K562 (cell line): ENCODE measurements around the gene KHSRP. TPM values are rescaled to one million over a fixed set of nuclear protein-coding genes. Genes with fewer than 3 reads are reported as not detected.

ENCODE experiments used
- ATAC-seq: fragments of 200-7000 bp; cut with Tn5 transposase; 3 replicates; pipeline ENCODE4 v1.9.1; 2020; ENCODE audit warnings: moderate library complexity
- BruUV-seq: library from RNA; stranded (reverse); fragments of 400-500 nt; replicated peaks from 2 replicates; lab custom pipeline; 2021; lab: Mats Ljungman, UMichigan
- CTCF ChIA-PET: fragments of 300-600 bp; formaldehyde crosslinking; extraction: SDS; loops from one replicate; lab custom pipeline; 2021; ENCODE audit warnings: low intra/inter-chr PET ratio; lab: Yijun Ruan, JAX
- POLR2A ChIA-PET: fragments of 300-600, 350-650 bp; sonication (Branson Sonifier 250); formaldehyde crosslinking; extraction: SDS; loops from one replicate; lab custom pipeline; 2021; ENCODE audit warnings: antibody characterized with exemption, inconsistent platforms; lab: Yijun Ruan, JAX
- DNase-seq, 4 experiments: peaks; one replicate each; pipeline versions ENCODE4 v3.0.0 to v3.0.0-alpha.2; 2011 to 2018; ENCODE audit warnings: low spot score in 3 of 4, mixed read lengths in 3 of 4; ENCODE audit errors: extremely low read depth in 1 of 4
- FAIRE-seq: peaks from 2 replicates; lab custom pipeline; 2011; peaks lifted over from hg19 to GRCh38; lab: Jason Lieb, UNC
- H2AFZ ChIP-seq: 2 replicates; pipeline ENCODE4 v1.6.0; 2011; ENCODE audit warnings: low read depth, low read length, control low read depth, inconsistent platforms
- H3K27ac ChIP-seq: fragments of 200-600 bp; 3 replicates; pipeline ENCODE4 v1.8.0; 2011; ENCODE audit warnings: low read depth, mild to moderate bottlenecking, control low read depth, inconsistent platforms, low read length, moderate library complexity, mixed read lengths; ENCODE audit errors: extremely low read depth
- H3K27me3 ChIP-seq, 2 experiments: fragments of 300-600 bp in 1 of 2; 2 replicates in 1 of 2; 3 replicates in 1 of 2; pipeline versions ENCODE4 v1.6.0 to v1.8.0; 2011; ENCODE audit warnings: inconsistent platforms in 2 of 2, low read length in 2 of 2, mild to moderate bottlenecking in 1 of 2, mixed read lengths in 1 of 2, moderate library complexity in 1 of 2; ENCODE audit not compliant: control insufficient read depth in 2 of 2, insufficient read depth in 2 of 2
- H3K36me3 ChIP-seq: fragments of 300-600 bp; 3 replicates; pipeline ENCODE4 v1.8.0; 2011; ENCODE audit warnings: mild to moderate bottlenecking, low read length, inconsistent platforms; ENCODE audit not compliant: control insufficient read depth, insufficient read depth
- H3K4me1 ChIP-seq, 2 experiments: fragments of 200-600 bp in 1 of 2; replicated peaks in 1 of 2; 2 replicates in 1 of 2; 3 replicates in 1 of 2; pipeline versions ENCODE4 v1.5.1 to v1.8.0; 2011; ENCODE audit warnings: inconsistent platforms in 2 of 2, low read length in 2 of 2, mild to moderate bottlenecking in 1 of 2, mixed read lengths in 1 of 2, moderate library complexity in 1 of 2; ENCODE audit not compliant: control insufficient read depth in 2 of 2, insufficient read depth in 2 of 2
- H3K4me2 ChIP-seq: 2 replicates; pipeline ENCODE4 v1.6.1; 2011; ENCODE audit warnings: low read length, control low read depth, inconsistent platforms, mixed read lengths; ENCODE audit not compliant: insufficient read depth
- H3K4me3 ChIP-seq: fragments of 200-600 bp; sonication (generic), shearing (Covaris generic); 2 replicates; pipeline ENCODE4 v1.5.1; 2016; ENCODE audit warnings: control low read depth, inconsistent platforms
- H3K79me2 ChIP-seq: fragments of 200-600 bp; 3 replicates; pipeline ENCODE4 v1.8.0; 2011; ENCODE audit warnings: low read length, inconsistent platforms; ENCODE audit not compliant: control insufficient read depth, insufficient read depth
- H3K9ac ChIP-seq, 2 experiments: 2 replicates each; pipeline versions ENCODE4 v1.6.0 to v1.6.1; 2011; ENCODE audit warnings: low read depth in 2 of 2, low read length in 2 of 2, control low read depth in 1 of 2, inconsistent platforms in 1 of 2, mild to moderate bottlenecking in 1 of 2, mixed read lengths in 1 of 2; ENCODE audit not compliant: insufficient read depth in 1 of 2
- H3K9me1 ChIP-seq: one replicate; pipeline ENCODE4 v1.6.0; 2011; ENCODE audit warnings: inconsistent platforms, mild to moderate bottlenecking, low read length, moderate library complexity; ENCODE audit not compliant: control insufficient read depth, insufficient read depth
- H3K9me3 ChIP-seq: replicated peaks from 2 replicates; pipeline ENCODE4 v1.5.1; 2011; ENCODE audit warnings: low read depth, low read length, inconsistent platforms; ENCODE audit not compliant: control insufficient read depth, insufficient read depth
- H4K20me1 ChIP-seq: replicated peaks from 2 replicates; pipeline ENCODE4 v1.6.1; 2011; ENCODE audit warnings: low read length, inconsistent platforms, mixed read lengths; ENCODE audit not compliant: control insufficient read depth, insufficient read depth
- ARHGAP35 ChIP-seq: fragments of 450-650 bp; IDR thresholded peaks from 2 replicates; pipeline ENCODE4 v1.6.1; 2018; ENCODE audit not compliant: partially characterized antibody
- DACH1 ChIP-seq: fragments of 450-650 bp; IDR thresholded peaks from 2 replicates; pipeline ENCODE4 v1.6.1; 2018; ENCODE audit not compliant: partially characterized antibody
- EZH2 ChIP-seq: IDR thresholded peaks from 2 replicates; pipeline ENCODE4 v1.6.1; 2012; ENCODE audit warnings: low read depth, mild to moderate bottlenecking, inconsistent platforms, low read length, borderline replicate concordance
- FIP1L1 ChIP-seq: fragments of 200-400 bp; formaldehyde crosslinking; IDR thresholded peaks from 2 replicates; pipeline ENCODE4 v1.6.1; 2018; ENCODE audit warnings: mild to moderate bottlenecking, low read depth, low read length; ENCODE audit not compliant: poor library complexity, severe bottlenecking
- NR3C1 ChIP-seq: sonication (generic); formaldehyde crosslinking; IDR thresholded peaks from 2 replicates; pipeline ENCODE4 v1.8.1; 2022; ENCODE audit warnings: missing genetic modification reagents
- OTX1 ChIP-seq: fragments of 450-650 bp; formaldehyde crosslinking; IDR thresholded peaks from 2 replicates; pipeline ENCODE4 v1.4.0; 2022; ENCODE audit warnings: mild to moderate bottlenecking
- TFAP4 ChIP-seq: sonication (generic); formaldehyde crosslinking; IDR thresholded peaks from 2 replicates; pipeline ENCODE4 v1.8.0; 2022; ENCODE audit warnings: missing genetic modification reagents, mild to moderate bottlenecking, moderate library complexity, borderline replicate concordance
- TRIM24 ChIP-seq, 2 experiments: fragments of 450-650 bp; IDR thresholded peaks; 2 replicates each; pipeline ENCODE4 v1.6.1; 2016
- VEZF1 ChIP-seq: fragments of 200-800 bp; sonication (Bioruptor generic); IDR thresholded peaks from 2 replicates; pipeline ENCODE4 v1.6.1; 2017; ENCODE audit warnings: missing genetic modification characterization, missing compliant biosample characterization
- ZBTB5 ChIP-seq: fragments of 450-650 bp; IDR thresholded peaks from 2 replicates; pipeline ENCODE4 v1.6.1; 2017; ENCODE audit warnings: antibody characterized with exemption
- ZNF668 ChIP-seq: fragments of 250-450 bp; sonication (Bioruptor Pico); IDR thresholded peaks from 2 replicates; pipeline ENCODE4 v1.8.0; 2022; ENCODE audit warnings: mild to moderate bottlenecking, inconsistent platforms
- ZNF695 ChIP-seq: fragments of 450-650 bp; formaldehyde crosslinking; IDR thresholded peaks from 2 replicates; pipeline ENCODE4 v1.4.0; 2020; ENCODE audit warnings: mild to moderate bottlenecking, moderate library complexity
- WGBS: fragments of 100-300 bp; shearing (Covaris generic); methylation state at CpG from one replicate; pipeline ENCODE4 v1.1.6; 2016; ENCODE audit warnings: low coverage, mixed read lengths; ENCODE audit not compliant: insufficient coverage; ENCODE audit errors: missing lambda C conversion rate; 5-methylcytosine and 5-hydroxymethylcytosine counted together
- in situ Hi-C: fragments of 300-500 bp; cut with MboI; formaldehyde crosslinking; loops from 4 replicates; pipeline ENCODE4 v1.15.0; 2018; ENCODE audit warnings: inconsistent platforms, mixed read lengths
- intact Hi-C: fragments of 100-400 bp; cut with micrococcal nuclease; formaldehyde crosslinking; loops from 2 replicates; pipeline ENCODE4 v1.14.2; 2022
- polyA plus RNA-seq, 8 experiments: library from polyadenylated mRNA; depleted of rRNA in 4 of 8; stranded (reverse) in 5 of 8; unstranded in 3 of 8; fragments of >200 nt; fragmentation: Nextera tagmentation in 2 of 8; fragmentation: Illumina TruSeq in 1 of 8; extraction: Ambion mirVana in 2 of 8; extraction: Trizol in 1 of 8; gene quantifications; 2 replicates each; pipeline versions ENCODE4 v1.2.1 to v1.2.3, GENCODE V29; 2011 to 2014; ENCODE audit warnings: inconsistent platforms in 1 of 8, missing spikeins in 1 of 8
- total RNA-seq, 7 experiments: library from RNA; depleted of rRNA in 6 of 7; stranded (reverse); fragments of >200 nt in 6 of 7; fragmentation: Illumina TruSeq in 2 of 7; extraction: Trizol in 2 of 7; gene quantifications; 2 replicates each; pipeline versions ENCODE4 v1.2.1 to v1.2.3, GENCODE V29; 2011 to 2021; ENCODE audit warnings: low replicate concordance in 1 of 7
- TF ChIP-seq, protein P1 (sequence below): sonication (generic); formaldehyde crosslinking; IDR thresholded peaks from 2 replicates; pipeline ENCODE4 v1.8.0; 2022; ENCODE audit warnings: missing genetic modification reagents, mild to moderate bottlenecking, borderline replicate concordance
- TF ChIP-seq, protein P2 (sequence below), 2 experiments: fragments of 250-450 bp in 1 of 2; fragments of 450-650 bp in 1 of 2; sonication (Bioruptor Pico) in 1 of 2; IDR thresholded peaks; 2 replicates each; pipeline versions ENCODE4 v1.6.1 to v1.8.0; 2016 to 2021; ENCODE audit warnings: mild to moderate bottlenecking in 2 of 2, moderate library complexity in 2 of 2, missing compliant biosample characterization in 1 of 2, missing genetic modification characterization in 1 of 2

The KHSRP gene
- total and polyA plus RNA-seq, 9 of the 15 experiments (the other 6 are each of a cell fraction or from before 2014, with no cell fraction given), result 4.2 to 564 (median 139) TPM

- Histone ChIP-seq H3K4me3 (no peak overlapping the region), H3K79me2 (no peaks in the 10 kb centered on the region), H3K9ac (peak overlapping the region in 1 of 2 experiments; percentile 43; a peak in 1 of 4 replicates), H2AFZ (no peak overlapping the region), H4K20me1 (peaks cover 5% of the 10 kb centered on the region; the same call in 1 of the 2 replicates), H3K9me3 (no peaks in the 10 kb centered on the region), H3K4me2 (no peak overlapping the region), H3K9me1 (no peaks in the 10 kb centered on the region), H3K27me3 (no peaks in the 10 kb centered on the region), H3K27ac (no peak overlapping the region), H3K36me3 (peaks cover 42% of the 10 kb centered on the region; the same call in 1 of the 3 replicates), H3K4me1 (peaks cover 0 to 39% of the 10 kb centered on the region in 2 experiments; a peak in 2 of 5 replicates)
- ChIA-PET POLR2A (interaction anchor here (0.5 to 2.5 kb wide), 3 partner anchors 10 to 40 kb away, joined by 3 to 16 read pairs (median 3); partner anchors contain the start of genes ALKBH7 and KHSRP), CTCF (interaction anchor here (0.6 kb wide), 1 partner anchor 9 kb away, joined by 3 read pairs; no protein-coding TSS in a partner anchor)
- intact Hi-C loops, result no loop called here
- peak; percentile 62 to 73 (median 66) for DNase-seq
- in situ Hi-C loops, result no loop called here
- FAIRE-seq, result peak; percentile 72
- 81% methylated on average over 9 of the region's 15 CpGs for WGBS
- ATAC-seq, result peak; percentile 90
- BruUV-seq, result no TSS peak
- no peak for TF ChIP-seq NR3C1 (CRISPR knock-in tag)
- TF ChIP-seq ZNF668 (CRISPR knock-in tag), result no peak
- TF ChIP-seq DACH1, result peak; percentile 23
- peak; percentile 46; the same call in 1 of the 2 replicates for TF ChIP-seq TFAP4 (CRISPR knock-in tag)
- no peak for TF ChIP-seq EZH2
- TF ChIP-seq OTX1 (CRISPR knock-in tag), result no peak
- peak; percentile 46 for TF ChIP-seq FIP1L1
- no peak for TF ChIP-seq ZBTB5
- no peak for TF ChIP-seq TRIM24 (IDR thresholded peaks at IDR 0.05)
- TF ChIP-seq, protein P1, sequence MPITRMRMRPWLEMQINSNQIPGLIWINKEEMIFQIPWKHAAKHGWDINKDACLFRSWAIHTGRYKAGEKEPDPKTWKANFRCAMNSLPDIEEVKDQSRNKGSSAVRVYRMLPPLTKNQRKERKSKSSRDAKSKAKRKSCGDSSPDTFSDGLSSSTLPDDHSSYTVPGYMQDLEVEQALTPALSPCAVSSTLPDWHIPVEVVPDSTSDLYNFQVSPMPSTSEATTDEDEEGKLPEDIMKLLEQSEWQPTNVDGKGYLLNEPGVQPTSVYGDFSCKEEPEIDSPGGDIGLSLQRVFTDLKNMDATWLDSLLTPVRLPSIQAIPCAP (CRISPR knock-in tag), result no peak
- no peak for TF ChIP-seq ZNF695
- TF ChIP-seq, protein P2, sequence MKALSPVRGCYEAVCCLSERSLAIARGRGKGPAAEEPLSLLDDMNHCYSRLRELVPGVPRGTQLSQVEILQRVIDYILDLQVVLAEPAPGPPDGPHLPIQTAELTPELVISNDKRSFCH (CRISPR knock-in tag; IDR thresholded peaks at IDR 0.05), result no peak
- TF ChIP-seq, protein P2 (tag; IDR thresholded peaks at IDR 0.05), result no peak
- no peak for TF ChIP-seq ARHGAP35
- TF ChIP-seq VEZF1, result peak; percentile 27; the same call in 1 of the 2 replicates
Measured at GRCh38 chr19:6412447-6413091, 12.0 kb downstream of the KHSRP start.
